Stimulated activated CD8-positive, alpha-beta memory T cell treated with anti-CD3 and anti-CD28 coated beads, Interleukin-7, amount 100 ng/mL, for 48 hours (primary cell): ENCODE data around the gene BRD1.

Experiments used
- DNase-seq, 2 donors: peaks; one replicate each; pipeline ENCODE4 v3.0.0-alpha.2; 2020; ENCODE audit warnings: low read depth in 1 of 2; ENCODE audit errors: extremely low read depth in 1 of 2

Gene BRD1

DNA sequence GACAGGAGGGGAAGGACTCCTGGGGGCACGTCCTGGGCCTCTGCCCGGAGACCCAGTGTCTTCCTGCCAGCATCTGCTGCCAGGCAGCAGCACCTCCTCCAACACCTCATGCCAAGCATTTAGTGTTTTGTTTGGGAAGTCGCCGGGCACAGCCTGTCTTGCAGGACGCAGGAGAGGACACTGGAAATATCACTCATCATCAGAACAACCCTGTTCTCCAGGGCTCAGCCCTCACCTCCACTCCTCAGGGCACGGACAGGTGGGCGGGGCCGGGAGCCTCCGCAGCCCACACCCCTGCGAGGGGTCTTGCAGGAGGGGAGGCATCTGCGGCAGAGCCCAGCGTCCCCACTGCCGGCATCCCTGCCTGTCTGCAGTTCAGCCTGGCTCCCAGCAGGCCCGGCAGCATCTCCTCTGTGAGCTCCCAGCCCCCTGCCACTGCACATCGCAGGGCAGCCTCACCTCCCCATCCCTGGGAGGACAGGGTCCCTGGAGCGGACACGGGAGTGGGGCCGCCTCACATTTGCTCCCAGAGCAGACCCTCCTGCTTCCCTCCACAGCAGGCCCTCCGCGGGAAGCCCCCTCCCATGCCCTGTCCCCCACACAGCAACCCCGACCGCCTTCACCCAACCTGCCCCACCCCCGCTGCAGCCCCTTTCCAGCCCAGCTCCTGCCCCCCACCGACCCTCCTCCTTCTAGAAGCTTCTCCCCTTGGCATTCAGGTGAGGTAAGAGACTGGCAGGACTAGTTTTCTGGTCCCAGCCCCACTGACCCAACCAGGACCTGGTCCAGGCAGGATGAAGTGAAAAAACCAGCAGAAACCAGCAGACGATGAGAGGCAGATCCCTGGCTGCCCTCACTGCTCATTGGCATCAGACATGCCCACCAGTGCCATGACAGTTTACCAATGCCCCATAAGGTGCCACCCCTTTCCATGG lies 72.7 kb downstream of the BRD1 start:
- no peak for DNase-seq

DNA sequence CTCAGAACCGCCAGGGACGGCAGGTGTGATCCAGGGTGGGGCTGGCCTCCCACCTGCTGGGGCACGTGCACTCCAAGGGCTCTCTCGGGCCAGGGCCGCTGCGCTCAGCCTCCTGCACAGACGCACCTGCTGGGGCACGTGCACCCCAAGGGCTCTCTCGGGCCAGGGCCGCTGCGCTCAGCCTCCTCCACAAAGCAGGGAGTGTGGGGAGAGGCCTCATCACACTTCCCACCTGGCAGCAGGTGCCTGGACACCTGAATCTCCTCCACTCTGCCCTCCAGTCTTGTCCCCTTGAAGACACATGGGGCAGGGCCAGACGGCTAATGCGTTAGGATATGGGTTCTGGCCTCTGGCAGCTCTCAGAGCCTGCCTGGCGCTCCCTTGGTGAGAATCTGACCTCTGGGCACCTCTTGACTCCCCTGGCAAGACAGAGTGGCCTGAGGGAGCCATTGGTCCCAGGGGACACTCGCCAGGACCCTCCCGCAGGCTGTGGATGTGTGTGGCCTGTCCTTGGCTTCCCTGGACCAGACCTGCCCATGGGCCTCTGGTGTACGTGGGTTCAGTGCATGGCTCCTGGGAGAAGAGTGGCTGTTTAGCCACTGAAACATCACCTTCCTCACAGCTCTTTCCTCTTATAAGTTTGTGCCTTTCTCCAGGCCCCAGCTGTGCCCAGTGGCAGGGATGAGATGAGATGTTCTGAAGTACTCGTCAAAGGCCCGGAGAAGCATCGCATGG lies 73.5 kb downstream of the BRD1 start:
- no peak for DNase-seq

DNA sequence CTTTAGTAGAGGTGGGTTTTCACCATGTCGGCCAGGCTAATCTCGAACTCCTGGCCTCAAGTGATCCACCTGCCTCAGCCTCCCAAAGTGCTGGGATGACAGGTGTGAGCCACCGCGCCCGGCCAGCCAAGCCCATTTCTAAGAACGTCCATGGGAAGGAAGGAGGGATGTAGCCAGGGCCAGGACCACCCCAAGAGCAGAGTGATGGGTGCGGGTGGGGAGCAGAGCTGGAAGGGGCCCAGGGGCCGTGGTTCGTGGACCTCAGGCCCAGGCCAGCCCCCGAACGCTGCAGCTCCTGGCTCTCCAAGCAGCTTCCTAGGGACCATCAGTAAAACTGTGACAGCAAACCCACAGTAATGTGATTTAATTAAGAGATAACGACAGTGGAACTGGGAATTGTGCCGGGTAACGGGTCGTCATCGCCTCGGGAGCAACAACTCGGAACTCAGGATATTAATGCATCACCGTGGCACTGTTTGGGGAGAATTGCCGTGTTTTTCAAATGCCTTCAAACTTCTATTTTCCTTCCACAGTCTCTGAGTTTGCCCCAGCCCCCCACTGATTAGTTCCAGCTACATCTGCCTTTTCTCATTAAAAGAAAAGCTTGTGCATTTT lies 74.3 kb downstream of the BRD1 start:
- DNase-seq = no peak

DNA sequence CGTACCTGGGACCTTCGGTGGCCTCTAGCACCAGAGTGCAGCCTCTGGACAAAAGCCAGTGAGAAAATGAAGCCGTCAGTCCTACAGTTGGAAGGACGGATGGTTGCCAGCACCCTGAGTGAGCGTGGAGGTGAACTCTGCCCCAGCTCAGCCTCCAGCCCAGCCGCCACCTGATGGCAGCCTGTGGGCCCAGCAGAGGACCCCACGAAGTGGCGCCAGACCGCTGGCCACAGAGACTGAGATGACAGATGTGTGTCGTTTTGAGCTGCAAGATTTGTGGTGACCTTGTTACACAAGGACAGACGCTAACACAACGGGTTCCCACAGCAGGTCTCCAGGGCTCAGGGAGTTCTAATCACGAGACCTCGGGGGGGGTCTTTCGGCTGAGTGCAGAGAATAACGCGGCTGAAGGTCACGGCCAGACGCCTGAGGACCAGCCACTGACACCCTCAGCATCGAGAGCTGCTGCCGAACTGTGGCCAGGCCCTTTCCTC lies 75.0 kb downstream of the BRD1 start:
- DNase-seq = no peak

DNA sequence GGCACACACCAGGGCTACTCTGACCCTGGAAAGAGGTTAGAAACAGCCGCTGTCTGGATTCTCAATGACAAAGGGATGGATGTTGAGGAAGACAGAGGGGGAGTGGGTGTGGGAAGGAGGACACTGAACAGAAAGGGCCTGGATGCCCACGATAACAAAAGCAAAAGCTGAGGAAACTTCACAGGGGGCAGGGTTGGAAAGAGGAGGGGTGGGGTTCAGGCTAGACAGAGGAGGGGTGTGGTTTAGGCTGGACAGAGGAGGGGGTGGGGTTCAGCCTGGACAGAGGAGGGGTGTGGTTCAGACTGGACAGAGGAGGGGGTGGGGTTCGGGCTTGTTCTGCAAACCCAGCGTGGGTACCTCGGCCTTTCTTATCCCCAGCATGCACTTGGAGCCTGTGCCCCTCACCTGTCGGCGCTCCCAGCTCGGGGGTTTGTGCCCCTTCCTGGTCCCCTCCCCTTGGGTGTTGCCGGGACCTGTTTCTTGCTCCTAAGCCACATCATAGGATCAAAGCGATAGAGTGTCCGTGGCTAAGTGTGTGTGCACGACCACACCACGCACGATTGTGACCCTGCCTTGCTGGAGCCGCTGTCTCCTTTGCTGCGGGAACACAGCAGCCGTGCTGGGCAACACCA lies 75.6 kb downstream of the BRD1 start:
- DNase-seq = no peak

DNA sequence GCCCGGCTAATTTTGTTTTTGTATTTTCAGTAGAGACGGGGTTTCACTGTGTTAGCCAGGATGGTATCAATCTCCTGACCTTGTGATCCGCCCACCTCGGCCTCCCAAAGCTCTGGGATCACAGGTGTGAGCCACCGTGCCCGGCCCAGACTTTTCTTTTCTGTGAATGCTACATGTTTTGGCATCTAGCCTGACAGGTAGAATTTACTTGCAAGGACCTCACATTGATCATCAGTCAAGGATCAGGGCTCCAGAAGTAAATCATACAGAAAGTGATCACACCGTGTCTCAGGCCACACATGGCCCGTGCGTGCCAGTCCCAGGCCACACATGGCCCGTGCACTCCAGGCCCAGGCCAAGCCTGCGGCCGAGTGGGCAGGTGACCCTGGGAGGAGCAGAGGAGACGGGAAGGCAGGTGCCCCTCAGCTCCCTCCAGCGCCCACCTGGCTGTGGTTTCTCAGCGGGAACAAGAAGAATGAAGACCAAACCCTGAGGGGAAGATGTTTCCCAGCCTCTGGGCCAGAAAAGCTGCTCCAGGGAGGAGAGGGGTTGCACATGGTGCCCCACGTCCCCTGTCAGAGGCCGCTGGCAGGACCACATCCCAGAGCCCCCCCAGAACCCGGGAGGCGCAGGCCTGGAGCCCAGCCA lies 76.2 kb downstream of the BRD1 start:
- DNase-seq = no peak

DNA sequence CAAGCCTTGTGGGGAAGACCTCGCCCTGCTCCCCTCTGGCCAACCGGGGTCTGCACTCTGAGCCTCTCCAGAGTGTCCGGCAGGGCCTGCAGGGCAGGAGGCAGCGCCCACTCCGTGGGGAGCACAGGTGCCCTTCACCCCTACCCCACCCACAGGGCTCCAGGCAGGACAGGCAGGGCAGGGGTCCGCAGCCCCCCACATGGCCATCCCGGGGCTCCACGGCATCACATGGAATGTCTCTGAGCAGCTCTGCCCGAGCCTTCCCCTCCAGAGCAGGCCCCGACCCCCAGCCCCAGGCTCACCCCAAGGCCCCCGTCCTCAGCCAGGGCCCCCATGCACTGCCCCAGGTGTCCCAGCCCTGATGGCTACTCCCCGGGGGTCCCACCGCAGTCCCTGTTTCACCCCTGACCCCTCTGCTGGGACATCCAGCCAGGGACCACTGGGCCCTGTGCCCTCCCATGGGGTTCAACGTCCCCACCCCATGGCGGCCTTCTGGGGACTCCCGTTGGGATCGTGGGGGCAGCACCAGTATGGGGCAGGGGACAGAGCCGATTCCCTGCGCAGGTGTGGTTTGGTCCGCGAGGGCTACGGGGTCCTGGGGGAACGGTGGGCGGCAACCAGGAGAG lies 77.7 kb downstream of the BRD1 start:
- DNase-seq = no peak

DNA sequence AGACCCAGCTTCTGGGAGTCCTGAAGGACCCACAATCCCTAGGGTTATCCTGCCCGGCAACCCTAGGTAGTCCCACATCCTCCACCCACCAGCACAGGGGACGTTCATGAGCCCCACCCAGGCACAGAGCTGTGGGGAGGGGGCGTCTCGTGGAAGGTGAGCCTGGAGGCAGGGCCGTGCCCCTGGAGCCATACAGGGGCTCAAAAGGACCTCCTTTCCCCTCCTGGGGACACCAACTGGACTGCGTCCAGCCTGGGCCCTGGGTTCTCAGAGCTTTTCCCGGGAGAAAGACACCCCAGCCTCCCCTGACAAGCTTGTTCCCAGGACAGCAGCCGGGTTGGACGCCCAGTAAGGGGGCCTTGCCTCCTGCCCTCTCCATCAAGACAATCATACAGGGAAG lies 78.4 kb downstream of the BRD1 start:
- DNase-seq = no peak

DNA sequence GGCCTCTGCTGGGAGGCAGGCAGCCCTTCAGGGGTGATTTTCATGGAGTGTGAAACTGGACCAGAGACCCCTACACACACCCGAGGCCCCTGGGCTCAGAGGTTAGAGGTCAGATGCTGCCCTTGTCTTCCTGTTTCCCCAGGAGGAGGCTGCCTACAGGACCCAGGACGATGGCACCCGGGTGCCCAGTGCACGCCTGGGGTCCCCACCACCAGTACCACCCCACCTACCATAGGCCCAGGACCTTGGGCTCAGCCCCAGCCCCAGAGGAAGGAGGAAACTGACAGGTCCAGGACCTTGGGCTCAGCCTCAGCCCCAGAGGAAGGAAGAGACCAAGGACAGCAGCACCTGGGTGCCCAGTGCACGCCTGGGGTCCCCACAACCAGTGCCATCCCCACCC lies 79.2 kb downstream of the BRD1 start:
- no peak for DNase-seq

DNA sequence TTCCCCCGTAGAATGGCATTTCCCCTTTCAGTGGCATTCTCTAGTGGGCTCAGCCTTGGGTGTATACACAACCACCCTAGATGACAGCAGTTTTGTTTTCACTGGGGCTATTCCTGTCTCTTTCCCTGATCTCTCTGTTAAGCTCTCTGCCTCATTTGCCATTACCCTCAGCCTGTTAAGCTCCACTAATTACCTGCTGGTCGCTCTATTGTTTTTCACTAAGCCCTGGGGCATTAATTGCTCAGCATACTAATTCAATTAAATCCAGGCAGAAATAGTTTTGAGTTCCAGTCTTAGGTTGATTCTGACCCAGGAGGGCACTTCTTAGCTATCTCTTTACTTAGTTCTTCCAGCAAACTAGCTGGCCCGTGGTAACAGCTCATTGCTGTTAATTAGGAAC lies 80.0 kb downstream of the BRD1 start:
- DNase-seq = no peak

DNA sequence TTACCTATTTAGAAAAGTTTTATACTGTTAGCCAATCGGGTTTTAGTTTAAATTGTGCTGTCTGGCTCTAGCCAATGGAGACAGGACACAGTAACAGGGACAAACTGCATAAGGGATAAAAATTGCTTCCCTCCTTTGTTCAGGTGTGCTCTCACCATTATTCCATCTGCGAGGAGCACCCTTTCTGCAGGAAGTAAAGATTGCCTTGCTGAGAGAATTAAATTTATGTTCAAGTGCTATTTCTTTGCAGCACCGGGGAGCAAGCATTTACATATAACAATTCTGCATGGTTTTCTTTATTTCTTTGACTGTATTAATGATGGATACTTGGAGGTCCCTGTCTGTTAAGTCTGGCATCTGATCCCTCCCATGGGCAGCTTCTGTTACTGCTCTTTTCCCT lies 80.5 kb downstream of the BRD1 start:
- DNase-seq = no peak

DNA sequence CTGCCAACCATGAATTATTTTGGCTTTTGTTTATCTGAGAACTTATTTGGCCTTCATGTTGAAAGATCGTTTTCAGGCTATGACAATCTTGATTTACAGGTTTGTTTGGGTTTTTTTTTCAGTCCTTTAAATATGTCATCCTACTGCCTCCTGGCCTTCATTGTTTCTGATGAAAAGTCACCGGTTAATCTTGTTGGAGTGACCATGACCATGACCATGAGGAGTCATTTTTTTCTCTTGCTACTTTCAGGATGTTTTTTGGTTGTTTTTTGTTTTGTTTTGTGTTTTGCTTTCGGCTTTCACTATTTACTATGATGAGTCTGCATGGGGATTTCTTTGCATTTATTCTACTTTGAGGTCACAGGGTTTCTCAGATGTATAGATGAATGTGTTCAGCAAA lies 81.6 kb downstream of the BRD1 start:
- DNase-seq = no peak

DNA sequence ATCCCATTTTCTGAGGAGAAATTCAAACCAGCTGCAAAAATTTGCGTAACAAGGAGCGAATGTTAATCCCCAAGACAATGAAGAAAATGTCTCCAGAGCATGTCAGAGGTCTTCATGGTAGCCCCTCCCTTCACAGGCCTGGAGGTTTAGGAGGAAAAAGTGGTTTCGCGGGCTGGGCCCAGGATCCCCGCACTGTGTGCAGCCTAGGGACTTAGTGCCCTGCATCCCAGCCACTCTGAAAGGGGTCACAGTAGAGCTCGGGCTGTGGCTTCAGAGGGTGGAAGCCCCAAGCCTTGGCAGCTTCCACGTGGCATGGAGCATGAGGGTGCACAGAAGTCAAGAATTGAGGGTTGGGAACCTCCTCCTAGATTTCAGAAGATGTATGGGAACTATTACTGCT lies 87.4 kb downstream of the BRD1 start:
- DNase-seq = no peak

DNA sequence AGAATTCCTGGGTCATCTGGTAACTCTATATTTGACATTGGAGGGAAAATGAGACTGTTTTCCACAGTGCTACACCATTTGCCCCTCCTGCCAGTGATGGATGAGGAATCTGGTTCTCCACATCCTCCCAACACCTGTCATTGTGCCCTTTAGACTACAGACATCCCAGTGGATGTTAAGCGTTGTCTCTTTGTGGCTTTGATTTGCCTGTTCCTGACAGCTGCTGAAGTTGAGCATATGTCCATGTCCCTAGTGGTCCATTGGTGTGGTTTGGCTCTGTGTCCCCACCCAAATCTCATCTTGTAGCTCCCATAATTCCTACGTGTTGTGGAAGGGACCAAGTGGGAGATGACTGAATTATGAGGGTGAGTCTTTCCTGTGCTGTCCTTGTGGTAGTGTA lies 88.5 kb downstream of the BRD1 start:
- DNase-seq = no peak

DNA sequence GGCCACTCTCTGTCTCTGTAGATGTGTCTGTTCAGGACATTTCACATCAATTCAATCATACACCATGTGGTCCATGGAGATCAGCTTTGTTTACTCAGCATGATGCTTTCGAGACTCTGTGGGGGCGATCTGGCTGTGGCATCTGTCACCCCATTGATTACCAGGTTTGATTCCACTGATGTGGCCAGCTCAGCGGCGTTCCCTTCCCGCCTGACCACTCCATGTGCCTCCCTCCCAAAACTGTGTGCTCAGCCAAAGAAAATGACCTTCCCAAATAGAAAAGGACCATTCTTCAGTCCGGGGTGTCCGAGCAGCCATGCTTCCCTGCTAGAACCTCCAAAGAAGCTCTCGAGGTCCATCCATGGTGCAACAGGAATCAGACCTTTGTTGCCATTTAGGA lies 89.1 kb downstream of the BRD1 start:
- DNase-seq = no peak

DNA sequence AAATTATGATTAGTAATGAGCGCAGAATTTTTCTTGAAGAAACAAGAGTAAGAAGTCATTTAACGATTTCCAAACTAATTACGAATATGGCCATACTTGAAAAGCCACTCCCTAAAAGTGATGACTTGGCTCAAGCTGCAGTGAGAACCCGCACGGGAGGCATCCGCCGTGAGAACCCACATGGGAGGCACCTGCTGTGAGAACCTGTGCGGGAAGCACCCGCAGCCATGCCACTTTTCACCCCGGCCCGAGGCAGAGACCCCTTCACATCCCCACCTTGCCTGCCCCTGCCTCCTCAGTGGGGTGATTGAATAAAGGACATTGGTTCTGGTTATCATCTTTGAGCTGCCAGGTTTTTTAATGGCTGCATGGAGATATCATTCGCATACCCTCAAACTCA lies 89.7 kb downstream of the BRD1 start:
- DNase-seq = no peak

DNA sequence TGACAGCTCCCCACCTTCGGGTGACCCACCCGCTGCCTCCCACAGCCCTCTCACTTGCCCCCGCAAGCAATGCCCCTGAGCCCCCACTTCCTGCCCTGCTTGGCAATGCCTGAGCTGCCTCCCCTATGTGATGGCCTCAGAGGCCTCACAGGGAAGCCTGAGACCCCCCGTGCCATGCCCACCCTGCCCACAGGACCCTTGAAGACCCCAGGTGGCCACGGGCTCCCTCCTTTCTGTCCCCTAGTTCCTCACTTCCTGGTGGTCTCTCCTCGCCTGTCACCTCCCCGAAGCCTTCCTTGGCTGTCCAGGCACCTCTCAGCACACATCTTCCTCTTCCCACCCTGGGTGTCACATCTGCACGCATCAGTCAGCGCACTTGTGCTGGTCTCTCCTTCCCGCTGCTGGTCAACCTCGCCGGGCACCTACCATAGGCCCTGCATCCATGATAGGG lies 90.5 kb downstream of the BRD1 start:
- DNase-seq = no peak

DNA sequence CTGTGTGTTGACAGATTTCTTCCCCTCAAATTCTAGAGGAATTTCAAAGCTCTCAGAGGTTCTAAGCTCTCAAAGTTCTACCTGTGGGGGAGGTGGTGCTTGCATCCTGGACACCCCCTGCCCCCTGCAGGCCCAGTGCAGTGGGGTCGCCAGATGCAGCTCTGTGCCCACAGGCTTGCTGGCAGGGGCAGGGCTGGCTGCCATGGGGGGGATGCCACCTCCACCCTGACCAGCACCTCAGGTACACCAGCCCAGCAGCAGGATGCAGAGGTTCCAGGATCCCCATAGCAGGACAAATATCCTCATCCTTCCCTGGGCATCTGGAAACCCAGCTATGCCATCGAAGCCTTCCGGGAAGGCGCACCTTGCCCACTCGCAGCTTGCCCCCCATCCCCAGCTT lies 91.1 kb downstream of the BRD1 start:
- DNase-seq = no peak

DNA sequence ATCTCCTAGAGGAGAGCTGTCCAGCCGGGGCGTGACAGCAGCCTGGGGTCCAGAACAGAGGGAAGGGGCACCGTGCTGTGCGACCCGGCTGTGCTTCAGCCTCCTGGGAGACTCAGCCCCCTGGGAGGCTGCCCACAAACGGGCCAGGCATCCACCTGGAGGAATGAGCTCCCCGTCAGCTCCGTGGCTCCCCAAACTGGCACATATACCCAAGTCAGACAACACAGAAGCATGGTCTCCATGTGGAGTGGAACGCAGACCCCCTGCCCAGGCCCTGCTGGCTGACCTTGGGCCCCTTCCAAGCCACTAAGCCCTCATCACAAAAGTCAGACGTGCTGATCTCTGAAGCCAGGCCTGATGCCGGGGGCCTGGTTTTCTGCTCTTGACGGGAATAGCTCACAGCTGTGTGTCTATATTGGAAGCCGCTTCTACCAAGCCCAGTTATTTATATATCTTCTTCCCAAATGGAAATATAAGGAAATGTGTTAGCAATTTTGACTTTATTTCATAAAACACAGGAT lies 91.7 kb downstream of the BRD1 start:
- no peak for DNase-seq

DNA sequence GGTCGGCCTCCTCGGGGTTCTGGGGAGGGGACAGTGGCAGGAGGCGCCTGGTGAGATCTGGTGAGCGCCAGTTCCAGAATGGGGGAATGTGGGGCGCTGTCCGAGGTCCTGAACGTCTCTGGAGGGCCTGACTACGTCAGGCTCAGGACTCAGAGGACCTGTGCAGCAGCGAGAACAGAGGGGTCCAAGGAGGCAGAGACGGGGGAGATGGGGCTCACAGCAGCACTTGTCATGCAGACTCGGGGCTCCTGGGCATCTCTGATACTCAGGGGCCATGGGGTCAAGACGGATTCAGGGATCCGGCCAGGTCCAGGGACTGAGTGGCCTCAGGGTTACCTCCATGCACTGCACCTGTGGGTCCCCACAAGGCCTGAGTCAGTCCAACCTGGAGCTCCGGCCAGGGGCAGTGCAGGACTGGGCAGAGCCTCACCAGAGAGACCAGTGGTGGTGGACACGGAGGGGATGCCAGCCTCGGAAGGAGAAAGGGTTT lies 92.2 kb downstream of the BRD1 start:
- no peak for DNase-seq
